Stimulated activated CD4-positive, alpha-beta T cell treated with anti-CD3 and anti-CD28 coated beads, Interleukin-1b, Interleukin-23, amount 100 ng/mL, for 1 hour (primary cell): ENCODE data around the gene LEUTX.
"Not testable (repeated sequence)": the region's sequence is repeated elsewhere in the genome, so short reads cannot be mapped to it uniquely, and the experiment has no call there.

Experiments
- DNase-seq, 2 donors: peaks; one replicate each; pipeline ENCODE4 v3.0.0-alpha.2; 2020; ENCODE audit warnings: low read depth in 2 of 2

LEUTX gene

GRCh38 chr19:39780894-39781293, 2.2 kb downstream of the LEUTX start:
- DNase-seq: no peak

GRCh38 chr19:39788244-39788643, 9.6 kb downstream of the LEUTX start:
- DNase-seq: no peak

- peak; percentile 31 to 54 for DNase-seq
Measured at GRCh38 chr19:39792999-39793546, 14.4 kb downstream of the LEUTX start.

DNA sequence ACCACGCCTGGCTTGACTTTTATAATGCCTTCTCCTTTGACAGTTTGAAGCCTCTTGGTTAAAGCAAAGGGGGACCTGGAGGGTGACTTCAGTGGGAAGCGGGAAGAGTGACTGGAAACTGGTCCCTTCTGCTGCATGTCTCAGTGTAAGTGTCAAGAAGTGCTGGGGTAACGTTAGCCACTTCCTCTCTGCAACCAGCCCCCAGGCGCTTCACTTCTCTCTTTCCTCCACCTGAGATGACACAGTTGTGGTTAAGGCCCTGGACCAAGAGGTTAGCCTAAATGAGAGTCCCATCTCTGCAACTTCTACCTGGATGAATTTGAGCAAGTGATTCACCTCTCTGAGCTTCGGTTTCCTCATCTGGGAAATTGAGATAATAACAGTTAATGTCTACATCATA, 16.3 kb downstream of the LEUTX start:
- no peak for DNase-seq

- no peak for DNase-seq
Measured at GRCh38 chr19:39796000-39796498, 17.4 kb downstream of the LEUTX start.

GRCh38 chr19:39797083-39797482, 18.4 kb downstream of the LEUTX start:
- no peak for DNase-seq

DNA sequence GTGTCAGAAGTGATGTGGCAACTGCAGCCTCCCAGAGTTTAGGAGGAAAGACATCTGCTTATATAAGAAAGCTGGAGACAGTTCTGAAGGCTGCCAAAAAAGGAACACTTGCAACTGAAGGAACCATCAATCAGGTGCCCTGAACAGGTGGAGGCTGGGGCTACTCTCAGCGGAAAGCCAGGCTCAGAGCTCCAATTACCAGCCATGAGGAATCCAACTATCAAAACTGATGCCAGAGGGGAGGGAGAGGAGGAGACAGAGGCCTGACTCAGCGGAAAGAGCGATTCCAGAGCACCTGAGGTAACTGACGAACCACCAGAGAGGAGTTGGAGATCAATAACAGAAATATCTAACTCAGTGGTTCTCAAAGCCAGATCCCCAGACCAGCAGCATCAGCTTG, 24.3 kb downstream of the LEUTX start:
- DNase-seq: no peak

DNA sequence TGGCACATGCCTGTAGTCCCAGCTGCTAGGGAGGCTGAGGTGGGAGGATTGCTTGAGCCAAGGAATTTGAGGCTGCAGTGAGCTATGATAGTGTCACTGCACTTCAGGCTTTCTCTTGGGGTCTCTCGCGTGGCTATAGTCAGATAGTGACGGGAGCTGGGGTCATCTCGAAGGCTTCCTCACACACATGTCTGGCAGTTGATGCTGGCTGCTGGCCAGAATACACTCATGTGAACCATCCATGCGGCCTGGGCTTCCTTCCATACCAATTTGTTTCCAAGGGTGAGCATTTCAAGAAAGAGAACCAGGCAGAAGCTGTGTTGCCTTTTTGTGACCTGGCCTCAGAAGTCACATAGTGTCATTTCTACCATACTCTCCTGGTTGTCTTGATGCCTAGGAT, 26.4 kb downstream of the LEUTX start:
- DNase-seq: no peak

GRCh38 chr19:39807846-39808364, 29.3 kb downstream of the LEUTX start:
- DNase-seq: no peak

GRCh38 chr19:39808688-39809087, 30.0 kb downstream of the LEUTX start:
- DNase-seq: not testable (repeated sequence)

GRCh38 chr19:39809368-39809767, 30.7 kb downstream of the LEUTX start:
- DNase-seq: no peak

DNA sequence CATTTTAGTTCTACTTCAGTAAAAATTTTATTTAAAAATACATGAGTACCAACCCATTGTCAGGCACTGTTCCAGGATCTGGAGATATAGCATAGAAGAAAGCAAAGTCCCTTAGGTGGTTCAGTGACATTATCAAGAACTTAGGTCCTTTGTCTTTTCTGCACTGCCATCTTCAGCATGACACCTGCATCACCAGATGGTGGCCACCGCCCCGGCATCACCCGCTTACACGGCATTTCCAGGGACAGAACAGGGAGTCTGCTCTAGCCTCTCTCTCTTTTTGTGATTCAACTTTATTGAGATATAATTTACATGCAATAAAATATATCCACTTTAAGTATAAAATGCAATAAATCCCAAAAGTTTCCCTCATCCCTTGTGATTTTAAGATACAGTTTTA, 31.8 kb downstream of the LEUTX start:
- no peak for DNase-seq

- no peak for DNase-seq
Measured at GRCh38 chr19:39811064-39811463, 32.4 kb downstream of the LEUTX start.

DNA sequence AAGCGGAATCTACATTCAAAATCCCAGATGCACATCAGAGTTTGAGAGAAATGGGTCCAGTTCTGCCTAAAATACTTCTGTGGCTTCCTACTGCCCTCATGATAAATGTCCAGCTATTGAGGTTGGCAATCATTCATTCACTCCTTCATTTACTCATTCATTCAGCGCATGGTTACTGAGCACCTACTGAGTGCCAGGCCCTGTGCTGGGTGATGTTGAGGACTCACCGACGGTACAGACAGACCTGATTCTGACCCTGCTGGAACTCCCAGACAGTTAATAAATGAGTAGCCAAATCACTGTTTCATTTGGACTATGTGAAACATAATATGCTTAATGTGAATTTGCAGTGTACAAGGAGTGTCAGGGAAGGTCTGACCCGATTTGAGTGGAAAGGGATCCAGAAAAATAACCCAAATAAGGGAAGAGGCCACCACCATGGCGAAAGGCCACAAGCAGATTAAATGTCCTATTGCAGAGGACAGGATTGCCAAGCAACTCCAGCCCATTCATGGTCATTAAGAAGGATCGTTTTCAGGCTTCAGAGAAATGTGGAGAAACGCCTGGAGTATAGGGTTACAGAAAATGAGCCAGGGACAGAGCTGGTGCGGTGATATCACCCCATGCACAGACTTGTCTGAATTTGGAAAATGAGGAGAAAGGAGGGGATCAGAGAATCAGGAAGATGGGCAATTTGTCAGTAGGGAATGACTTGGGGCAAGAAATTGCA, 34.8 kb downstream of the LEUTX start:
- DNase-seq: no peak

GRCh38 chr19:39814111-39814510, 35.5 kb downstream of the LEUTX start:
- DNase-seq: not testable (repeated sequence)

GRCh38 chr19:39814595-39814994, 35.9 kb downstream of the LEUTX start:
- DNase-seq: no peak

GRCh38 chr19:39816287-39817048, 37.8 kb downstream of the LEUTX start:
- DNase-seq: no peak

DNA sequence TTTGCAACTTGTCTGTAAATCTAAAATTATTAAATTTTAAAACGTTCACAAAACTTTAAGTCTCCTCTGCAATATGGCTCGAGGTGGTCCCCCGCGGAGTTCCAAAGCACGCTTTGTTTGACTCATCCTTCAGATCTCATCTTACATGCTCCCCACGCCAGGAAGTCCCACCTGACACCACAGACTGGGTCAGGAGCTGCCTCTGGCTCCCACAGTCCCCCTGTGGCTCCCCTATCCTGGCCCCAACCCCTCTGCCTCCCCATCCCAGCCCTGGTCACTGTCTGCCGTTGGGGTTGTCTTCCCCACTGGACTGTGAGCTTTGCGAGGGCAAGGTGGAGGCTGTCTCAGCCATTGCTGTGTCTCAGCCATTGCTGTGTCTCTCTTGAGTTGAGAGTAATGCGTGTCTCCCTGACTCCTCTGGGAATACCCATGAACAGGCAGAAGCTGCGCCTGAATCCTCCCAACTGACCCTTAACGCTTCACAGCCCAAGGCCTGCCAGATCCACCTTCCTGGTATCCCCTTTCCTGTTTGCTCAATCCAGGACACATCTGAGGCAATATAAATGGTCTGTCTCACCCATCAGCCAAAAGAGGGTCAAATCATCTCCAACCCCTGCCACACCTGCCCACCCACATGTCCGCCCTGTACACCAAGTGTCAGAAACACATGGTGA, 39.4 kb downstream of the LEUTX start:
- no peak for DNase-seq

GRCh38 chr19:39818626-39819097, 40.0 kb downstream of the LEUTX start:
- no peak for DNase-seq

DNA sequence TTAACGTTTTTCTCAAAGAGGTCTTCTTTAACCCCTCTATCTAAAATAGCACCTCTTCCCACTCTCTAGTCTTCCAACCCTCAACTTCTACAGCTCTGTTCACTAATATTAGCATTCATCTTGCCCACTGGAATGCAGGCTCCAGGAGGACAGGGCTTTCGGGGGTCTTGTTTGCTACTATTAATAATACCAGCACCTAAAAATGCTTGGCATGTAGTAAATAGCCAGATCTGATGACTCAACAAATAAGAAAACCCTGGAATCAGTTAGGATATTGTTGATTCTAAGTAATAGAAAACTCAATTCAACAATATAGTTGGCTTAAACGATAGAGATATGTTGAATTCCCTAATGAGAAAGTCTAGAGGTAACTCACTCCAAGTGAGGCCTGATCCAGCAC, 41.1 kb downstream of the LEUTX start:
- DNase-seq: no peak

- DNase-seq: no peak
Measured at GRCh38 chr19:39820696-39821095, 42.0 kb downstream of the LEUTX start.

DNA sequence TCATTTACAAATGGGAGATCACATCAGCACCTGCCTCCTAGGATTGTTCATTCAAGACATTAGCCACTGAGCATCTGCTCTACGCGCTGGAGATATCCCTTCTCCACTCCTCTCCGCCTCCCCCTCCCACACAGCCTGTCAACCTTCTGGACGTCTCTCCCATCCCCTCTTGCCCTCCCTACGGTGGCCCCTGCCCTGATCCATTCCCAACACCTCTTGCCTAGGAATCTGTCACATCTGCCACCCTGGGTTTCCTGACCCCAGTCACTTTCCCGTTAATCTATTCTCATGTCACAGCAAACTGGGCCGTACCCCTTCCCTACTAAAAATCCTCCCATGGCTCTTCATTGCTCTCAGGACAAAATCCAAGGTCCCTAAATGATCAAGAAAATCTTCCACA, 45.0 kb downstream of the LEUTX start:
- no peak for DNase-seq
